Measurements from ENCODE around the gene HPCAL1. TPM values are rescaled to one million over a fixed set of nuclear protein-coding genes. Genes with fewer than 3 reads are reported as not detected.
"Not testable (repeated sequence)": the region's sequence is repeated elsewhere in the genome, so short reads cannot be mapped to it uniquely, and the experiment has no call there.

HPCAL1 gene
- total RNA-seq, 1 experiment from 2014 or later = 165 TPM

DNA sequence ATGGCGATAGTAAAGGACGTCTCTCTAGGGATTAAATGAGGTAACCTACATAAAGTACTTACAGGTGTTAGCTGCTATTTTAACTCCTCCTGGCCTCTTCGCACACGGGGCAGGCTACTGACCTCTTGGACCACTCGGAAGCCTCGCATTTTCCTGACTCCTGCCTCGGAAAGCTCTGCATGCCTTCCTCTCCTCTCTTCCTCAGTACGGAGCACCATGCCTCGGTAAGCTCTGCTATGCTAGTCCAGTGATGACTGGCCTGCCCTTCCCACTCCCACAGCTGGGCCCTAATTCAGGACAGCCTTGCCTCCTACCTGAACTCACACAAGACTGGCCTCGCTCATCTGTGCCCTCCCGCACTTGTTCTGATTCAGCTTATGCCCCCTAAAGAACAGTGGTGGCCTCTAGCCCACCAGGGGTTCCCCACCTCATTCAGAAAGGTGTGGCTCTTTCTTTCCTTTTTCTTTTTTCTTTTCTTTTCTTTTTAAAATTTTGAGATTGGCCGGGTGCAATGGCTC lies 22.7 kb upstream of the HPCAL1 start:
- in situ Hi-C loops (cut with HindIII; ENCODE audit: low pct_unique_long_range_greater_than_20kb, low sequenced_read_pairs) = loop anchor here (10.0 kb wide), 1 partner anchor 155 kb away; the partner anchor contains the start of gene RRM2
- no peak for DNase-seq (ENCODE audit: low read depth)

DNA sequence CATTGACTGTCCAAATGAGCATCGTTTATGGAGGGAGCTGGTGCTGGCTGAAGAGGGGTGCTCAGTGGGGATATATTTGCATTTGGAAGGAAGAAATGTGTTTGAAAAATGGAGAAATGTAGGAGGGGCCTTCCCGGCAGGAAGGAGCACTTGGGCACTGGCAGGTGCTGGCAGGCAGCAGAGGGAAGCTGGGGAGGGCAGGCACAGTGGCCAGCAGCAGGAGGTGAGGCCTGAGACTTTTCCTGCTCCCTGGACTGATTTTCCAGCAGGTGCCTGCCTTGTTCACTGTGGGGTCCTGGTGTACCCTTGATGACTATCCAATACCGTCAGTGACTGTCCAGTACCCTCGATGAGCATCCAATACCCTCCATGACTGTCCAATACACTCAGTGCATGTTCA lies 20.8 kb upstream of the HPCAL1 start:
- no peak for DNase-seq (ENCODE audit: low read depth)

DNA sequence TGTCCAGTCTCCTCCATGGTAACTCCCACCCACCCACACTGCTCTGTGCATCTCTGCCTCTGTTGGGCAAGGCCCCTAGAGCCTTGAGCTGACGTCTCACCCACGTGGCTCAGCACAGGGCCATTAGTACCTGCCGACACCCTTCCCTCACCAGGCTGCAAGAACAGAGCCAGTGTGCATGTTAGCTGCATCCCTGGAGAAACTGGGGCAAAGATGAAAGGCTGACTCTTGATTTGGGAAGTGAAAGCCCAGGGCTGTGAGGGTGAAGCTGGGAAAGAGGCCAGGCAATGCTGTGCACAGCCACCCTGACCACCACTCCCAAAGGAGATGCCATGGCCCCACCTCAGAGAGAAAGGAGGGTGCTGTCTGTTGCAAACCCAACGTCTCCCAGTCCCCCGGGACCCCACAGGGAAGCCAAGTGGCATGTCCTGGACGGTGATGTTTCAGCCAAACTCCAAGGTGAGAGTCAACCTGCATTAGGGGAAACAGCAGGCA lies 20.0 kb upstream of the HPCAL1 start:
- no peak for DNase-seq (ENCODE audit: low read depth)

More for the DNA sequence above, 20.8 kb upstream of the HPCAL1 start:
- in situ Hi-C loops (cut with HindIII; ENCODE audit: low pct_unique_long_range_greater_than_20kb, low sequenced_read_pairs) = loop anchor here (10.0 kb wide), 1 partner anchor 157 kb away; the partner anchor contains the start of gene RRM2

DNA sequence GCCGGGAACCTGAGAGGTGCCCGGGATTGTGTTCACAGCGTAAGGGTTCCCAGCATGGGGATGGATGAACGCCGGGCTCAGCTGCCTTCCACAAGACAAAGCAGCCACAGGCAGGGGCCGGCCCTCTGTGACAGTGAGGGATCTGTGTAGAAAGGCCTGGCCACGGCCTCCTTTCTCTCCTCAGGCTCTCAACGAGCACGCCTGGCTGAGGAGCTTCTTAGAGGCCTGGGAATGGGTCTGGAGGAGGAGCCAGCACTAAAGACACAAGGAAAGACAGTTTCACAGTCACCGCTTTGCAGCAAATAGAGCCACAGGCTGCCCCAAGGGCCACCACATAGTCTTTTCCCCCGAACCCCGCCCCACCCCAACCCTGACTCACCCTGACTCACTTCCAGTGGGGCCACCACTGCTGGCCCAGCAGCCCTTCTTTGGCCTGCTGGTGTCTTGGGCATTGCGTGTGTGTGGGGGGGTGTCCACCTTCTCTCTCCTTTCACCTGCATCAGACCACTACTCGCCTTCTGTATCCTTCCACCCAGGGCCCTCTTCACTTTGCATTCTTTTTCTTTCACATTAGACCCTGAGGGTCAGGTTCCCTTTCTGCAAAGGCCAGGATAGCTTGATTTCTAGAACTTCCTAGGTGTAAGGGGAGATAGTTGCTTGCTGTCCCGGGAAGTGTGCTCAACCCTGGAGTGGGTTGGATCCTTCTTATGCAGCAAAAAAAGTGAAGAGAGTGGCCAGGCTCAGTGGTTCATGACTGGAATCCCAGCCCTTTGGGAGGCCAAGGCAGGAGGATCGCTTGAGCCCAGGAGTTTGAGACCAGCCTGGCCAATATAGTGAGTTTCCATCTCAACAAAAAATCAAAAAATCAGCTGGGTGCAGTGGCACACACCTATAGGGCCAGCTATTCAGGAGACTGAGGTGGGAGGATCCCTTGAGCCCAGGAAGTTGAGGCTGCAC lies 19.3 kb upstream of the HPCAL1 start:
- in situ Hi-C loops (cut with HindIII; ENCODE audit: low pct_unique_long_range_greater_than_20kb, low sequenced_read_pairs) = loop anchor here (10.0 kb wide), 1 partner anchor 159 kb away; the partner anchor contains the start of gene RRM2
- peak; percentile 97 for DNase-seq (ENCODE audit: low read depth)

More for the DNA sequence above, 20.0 kb upstream of the HPCAL1 start:
- in situ Hi-C loops (cut with HindIII; ENCODE audit: low pct_unique_long_range_greater_than_20kb, low sequenced_read_pairs) = loop anchor here (10.0 kb wide), 1 partner anchor 158 kb away; the partner anchor contains the start of gene RRM2

DNA sequence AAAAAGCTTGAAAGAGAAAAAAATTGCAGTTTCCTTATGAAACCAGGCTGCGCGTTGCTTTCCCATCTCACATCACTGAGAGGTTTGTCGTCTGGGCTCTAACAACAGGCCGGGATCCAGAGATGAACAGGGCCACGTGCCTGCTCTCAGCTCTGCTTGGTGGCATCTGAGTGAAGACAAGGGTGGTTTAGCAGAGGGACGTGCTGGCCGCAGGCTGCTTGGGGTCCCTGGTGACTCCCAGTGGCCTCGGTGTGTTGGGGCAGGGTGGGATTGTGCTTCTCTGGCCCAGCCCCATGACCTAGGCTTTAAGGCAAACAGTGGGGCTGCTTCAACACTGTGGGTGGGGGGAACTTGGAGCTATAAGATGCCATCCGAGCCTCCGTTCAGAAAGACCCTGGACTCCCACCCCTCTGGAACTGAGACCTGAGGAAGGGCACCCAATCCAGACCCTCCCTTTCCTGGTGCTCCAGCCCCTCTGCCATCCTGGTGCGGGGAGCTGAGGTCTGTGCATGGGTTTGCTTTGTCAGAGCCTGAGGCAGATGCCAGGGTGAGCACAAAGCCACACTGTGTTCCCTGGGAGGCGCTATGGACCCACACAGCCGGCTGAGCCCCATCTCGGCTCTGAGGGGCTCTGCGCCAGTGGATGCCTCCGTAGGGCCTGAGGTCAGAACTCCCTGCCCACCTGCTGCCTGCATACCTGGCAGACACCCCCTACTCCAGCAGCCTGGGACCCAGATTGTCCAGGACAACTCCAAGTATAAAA lies 18.4 kb upstream of the HPCAL1 start:
- DNase-seq (ENCODE audit: low read depth) = no peak
- in situ Hi-C loops (cut with HindIII; ENCODE audit: low pct_unique_long_range_greater_than_20kb, low sequenced_read_pairs) = loop anchor here (10.0 kb wide), 1 partner anchor 159 kb away; the partner anchor contains the start of gene RRM2

DNA sequence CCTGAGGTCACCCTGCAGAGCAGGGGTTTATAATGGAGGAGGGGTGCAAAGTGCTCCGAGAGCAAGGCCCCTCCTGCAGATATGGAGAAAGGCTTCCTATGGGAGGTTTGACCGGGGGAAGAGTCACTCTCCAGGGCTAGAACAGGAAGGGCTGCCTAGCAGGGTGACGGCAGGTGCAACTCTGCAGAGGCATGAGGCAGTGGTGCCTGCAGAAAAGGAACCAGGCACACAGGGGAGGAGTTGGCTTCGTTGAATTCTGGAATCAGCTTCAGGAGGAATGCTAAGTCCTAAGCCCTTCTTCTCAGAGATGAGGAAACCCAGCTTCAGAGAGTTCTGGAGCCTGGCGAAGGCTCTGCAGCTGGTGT lies 17.5 kb upstream of the HPCAL1 start:
- DNase-seq (ENCODE audit: low read depth) = no peak
- in situ Hi-C loops (cut with HindIII; ENCODE audit: low pct_unique_long_range_greater_than_20kb, low sequenced_read_pairs) = loop anchor here (10.0 kb wide), 1 partner anchor 160 kb away; the partner anchor contains the start of gene RRM2

DNA sequence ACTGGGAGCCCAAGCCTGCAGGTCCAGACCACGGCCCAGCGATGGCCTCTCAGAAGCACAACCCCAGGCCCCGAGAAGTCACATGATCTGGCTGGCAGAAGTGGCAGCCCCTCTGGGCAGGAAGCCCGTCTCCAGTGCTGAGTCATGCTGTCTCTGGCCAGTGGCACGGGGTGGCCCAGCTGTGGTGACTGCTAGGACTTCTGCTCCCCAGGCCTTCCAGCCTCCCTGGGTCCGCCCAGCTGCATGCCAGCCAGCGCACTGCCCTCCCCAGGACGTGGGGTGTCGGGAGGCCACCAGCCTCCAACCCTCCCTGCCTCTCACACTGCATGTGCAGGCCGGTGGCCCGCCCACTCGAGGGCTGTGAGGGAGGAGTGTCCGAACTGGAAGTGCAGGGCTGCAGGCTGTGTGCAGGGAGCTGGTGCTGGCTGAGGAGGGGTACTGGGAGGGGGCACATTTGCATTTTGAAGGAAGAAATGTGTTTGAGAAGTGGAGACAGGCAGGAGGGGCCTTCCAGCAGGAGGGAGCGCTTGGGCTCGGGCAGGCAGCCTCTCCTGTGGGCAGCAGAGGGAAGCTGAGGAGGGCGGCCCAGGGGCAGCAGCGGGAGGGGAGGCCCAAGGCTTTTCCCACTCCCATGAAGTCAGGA lies 17.0 kb upstream of the HPCAL1 start:
- in situ Hi-C loops (cut with HindIII; ENCODE audit: low pct_unique_long_range_greater_than_20kb, low sequenced_read_pairs) = loop anchor here (10.0 kb wide), 1 partner anchor 161 kb away; the partner anchor contains the start of gene RRM2
- peak; percentile 99 for DNase-seq (ENCODE audit: low read depth)

DNA sequence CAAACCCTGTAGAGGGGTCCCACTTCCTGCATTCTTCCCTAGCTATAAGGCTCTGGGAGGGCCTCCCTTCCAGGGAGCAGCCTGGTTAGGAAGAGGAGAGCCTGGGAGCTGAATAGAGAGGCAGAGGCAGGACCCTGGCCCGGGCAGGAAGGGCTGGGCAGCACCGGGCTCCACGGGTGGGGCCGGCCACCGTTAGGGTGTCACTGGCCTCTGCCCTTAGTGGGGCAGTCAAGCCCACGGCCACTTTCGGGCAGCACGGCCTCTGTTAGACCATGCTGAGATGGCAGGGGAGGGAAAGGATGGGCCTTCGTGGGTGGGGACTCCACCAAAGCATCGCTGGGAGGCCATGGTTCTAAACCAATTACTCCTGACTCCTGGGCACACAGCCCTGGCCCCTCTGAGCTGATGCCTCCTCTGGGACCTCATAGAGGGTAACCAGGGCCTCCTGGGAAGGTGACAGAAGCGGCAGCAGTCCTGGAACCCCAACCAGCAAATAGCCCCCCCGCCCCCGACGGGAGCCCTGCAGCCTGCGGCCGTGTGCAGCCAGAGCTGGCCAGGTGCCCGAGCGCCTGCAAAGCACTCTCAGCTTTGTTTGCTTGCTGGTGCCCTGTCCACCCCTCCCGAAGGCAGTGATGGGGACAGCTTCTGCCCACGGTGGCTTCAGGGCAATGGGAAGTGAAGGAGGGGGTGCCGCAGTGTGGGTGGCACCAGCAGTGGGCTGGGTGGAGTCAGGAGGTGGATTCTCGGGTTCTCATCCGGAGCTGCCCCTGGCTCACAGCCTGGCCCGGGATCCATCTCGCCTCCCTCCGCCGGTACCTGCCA lies 16.3 kb upstream of the HPCAL1 start:
- peak; percentile 72 for DNase-seq (ENCODE audit: low read depth)
- in situ Hi-C loops (cut with HindIII; ENCODE audit: low pct_unique_long_range_greater_than_20kb, low sequenced_read_pairs) = loop anchor here (10.0 kb wide), 1 partner anchor 162 kb away; the partner anchor contains the start of gene RRM2

DNA sequence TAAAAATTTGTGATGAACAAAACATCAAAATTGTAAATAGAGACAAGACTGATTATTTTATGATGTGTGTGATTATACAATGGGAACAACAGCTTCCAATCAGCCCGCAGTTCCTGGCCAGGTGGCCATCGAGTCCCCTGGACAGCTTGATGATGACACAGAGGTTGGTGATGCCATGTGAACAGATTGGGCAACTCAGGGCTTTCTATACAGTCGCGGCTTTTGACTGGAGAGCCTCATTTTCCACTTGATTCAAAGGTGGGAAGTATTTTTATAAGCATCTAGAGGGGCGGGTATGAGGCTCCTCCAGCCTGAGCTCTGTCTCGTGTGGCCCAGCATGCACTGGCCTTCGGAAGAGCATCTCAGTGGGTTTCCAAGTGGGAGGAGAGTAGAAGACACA lies 14.9 kb upstream of the HPCAL1 start:
- DNase-seq (ENCODE audit: low read depth) = no peak
- in situ Hi-C loops (cut with HindIII; ENCODE audit: low pct_unique_long_range_greater_than_20kb, low sequenced_read_pairs) = loop anchor here (10.0 kb wide), 1 partner anchor 163 kb away; the partner anchor contains the start of gene RRM2

DNA sequence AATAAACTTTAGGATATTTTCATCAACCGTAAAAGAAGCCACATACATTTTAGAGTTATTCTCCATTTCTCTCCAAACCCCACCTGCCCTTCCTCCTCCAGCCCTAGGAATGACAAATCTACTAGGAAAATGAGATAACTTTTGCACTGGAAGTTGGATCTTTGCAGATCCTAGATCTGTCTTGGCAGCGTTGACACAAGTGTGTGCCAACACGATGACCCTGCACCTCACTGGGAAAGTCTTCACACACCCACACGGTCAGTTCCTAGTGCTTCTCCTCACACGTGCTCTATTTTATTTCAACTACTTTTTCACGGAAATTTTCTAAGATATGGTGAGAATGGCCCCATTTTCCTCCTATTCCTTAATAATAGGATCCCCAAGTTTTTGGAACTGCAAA lies 14.1 kb upstream of the HPCAL1 start:
- DNase-seq (ENCODE audit: low read depth) = no peak

DNA sequence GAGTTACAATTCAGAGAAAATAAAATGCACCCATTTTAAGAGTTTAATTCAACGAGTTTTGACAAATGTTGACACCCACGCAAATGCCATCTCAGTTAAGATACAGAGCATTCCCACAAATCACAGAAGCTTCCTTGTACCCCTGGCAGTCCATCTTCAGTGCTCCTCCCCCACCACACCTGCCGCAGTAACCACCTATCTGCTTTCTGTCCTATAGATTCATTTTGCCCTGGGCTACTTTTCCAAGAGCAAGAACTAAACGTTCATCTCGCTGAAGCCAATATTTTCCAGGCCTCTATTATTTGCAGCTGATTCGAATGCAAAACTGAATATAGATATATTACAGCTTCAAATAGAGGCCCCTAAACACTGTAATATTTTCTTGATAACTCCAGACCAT lies 13.4 kb upstream of the HPCAL1 start:
- in situ Hi-C loops (cut with HindIII; ENCODE audit: low pct_unique_long_range_greater_than_20kb, low sequenced_read_pairs) = loop anchor here (10.0 kb wide), 1 partner anchor 165 kb away; the partner anchor contains the start of gene RRM2

More for the DNA sequence above, 14.1 kb upstream of the HPCAL1 start:
- in situ Hi-C loops (cut with HindIII; ENCODE audit: low pct_unique_long_range_greater_than_20kb, low sequenced_read_pairs) = loop anchor here (10.0 kb wide), 1 partner anchor 164 kb away; the partner anchor contains the start of gene RRM2

DNA sequence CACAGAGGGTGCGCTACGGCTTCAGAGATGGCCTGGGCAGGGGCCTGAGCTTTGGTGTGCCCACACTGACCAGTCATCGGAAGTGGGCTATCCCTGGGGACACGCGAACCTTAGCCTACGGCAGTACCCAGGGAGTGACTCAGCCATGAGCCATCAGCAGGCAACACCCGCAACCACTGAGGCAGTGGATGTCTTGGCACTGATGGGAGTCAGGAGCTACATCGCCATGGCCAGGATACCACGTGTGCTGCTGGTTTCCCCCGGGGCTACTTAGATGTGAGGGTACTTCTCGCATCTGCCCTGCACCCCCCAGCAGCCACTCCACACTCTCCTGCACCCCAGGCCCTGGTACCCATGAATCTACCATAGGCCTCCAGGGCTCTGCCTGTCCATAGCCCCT lies 12.8 kb upstream of the HPCAL1 start:
- in situ Hi-C loops (cut with HindIII; ENCODE audit: low pct_unique_long_range_greater_than_20kb, low sequenced_read_pairs) = loop anchor here (10.0 kb wide), 1 partner anchor 165 kb away; the partner anchor contains the start of gene RRM2
- DNase-seq (ENCODE audit: low read depth) = peak; percentile 79

More for the DNA sequence above, 13.4 kb upstream of the HPCAL1 start:
- no peak for DNase-seq (ENCODE audit: low read depth)

DNA sequence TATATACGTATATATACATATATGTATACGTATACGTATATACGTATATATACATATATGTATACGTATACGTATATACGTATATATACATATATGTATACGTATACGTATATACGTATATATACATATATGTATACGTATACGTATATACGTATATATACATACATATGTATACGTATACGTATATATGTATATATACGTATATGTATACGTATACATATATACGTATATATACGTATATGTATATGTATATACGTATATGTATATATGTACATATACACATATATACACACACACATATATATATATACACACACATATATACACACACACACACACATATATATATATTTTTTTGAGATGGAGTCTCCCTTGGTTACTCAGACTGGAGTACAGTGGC lies 11.3 kb upstream of the HPCAL1 start:
- DNase-seq (ENCODE audit: low read depth); in situ Hi-C loops (cut with HindIII; ENCODE audit: low pct_unique_long_range_greater_than_20kb, low sequenced_read_pairs): not testable (repeated sequence)

DNA sequence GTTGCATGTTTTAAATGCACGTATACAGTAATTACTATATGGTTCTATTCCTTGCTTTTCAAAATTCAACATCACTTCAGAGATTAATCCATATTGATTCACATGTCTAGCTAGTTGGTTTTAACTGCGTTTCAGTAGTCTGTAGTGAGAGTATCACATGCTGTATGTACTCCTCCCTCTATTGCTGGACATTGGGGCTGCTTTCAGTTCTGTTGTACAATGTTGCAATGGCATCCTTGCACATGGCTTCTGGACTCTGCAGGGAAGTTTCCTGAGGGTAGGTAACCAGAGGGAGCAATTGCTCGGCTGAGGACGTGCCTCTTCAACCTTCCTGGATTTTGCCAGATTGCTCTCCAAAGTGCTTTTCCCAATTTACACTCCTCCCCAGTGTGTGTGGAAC lies 10.7 kb upstream of the HPCAL1 start:
- no peak for DNase-seq (ENCODE audit: low read depth)
- in situ Hi-C loops (cut with HindIII; ENCODE audit: low pct_unique_long_range_greater_than_20kb, low sequenced_read_pairs) = no loop called here

DNA sequence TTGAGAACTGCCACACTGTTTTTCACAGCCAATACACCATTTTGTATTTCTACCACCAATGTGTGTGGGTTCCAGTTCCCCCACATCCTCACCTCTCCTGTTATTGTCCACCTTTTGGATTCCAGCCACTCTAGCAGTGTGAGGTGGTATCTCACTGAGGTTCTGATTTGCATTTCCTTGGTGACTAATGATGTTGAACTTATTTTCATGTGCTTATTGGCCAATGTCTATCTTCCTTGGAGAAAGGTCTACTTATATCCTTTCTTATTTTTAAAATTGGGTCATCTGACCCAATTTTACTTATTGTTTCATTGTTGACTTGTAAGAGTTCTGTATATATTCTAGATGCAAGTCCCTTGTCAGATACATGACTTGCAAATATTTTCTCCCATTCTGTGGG lies 9.1 kb upstream of the HPCAL1 start:
- no peak for DNase-seq (ENCODE audit: low read depth)
- in situ Hi-C loops (cut with HindIII; ENCODE audit: low pct_unique_long_range_greater_than_20kb, low sequenced_read_pairs) = no loop called here

DNA sequence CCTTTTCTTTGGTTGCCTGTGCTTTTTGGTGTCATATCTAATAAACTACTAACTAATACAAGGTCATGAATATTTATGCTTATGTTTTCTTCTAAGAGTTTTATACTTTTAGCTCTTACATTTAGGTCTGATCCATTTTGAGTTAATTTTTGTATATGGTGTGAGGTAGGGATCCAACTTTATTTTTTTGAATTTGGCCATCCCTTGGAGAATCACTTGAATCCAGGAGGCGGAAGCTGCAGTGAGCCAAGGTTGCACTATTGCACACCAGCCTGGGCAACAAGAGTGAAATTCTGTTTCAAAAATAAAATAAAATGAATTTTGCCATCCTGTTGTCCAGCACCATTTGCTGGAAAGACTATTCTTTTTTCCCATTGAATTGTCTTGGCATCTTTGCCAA lies 8.6 kb upstream of the HPCAL1 start:
- DNase-seq (ENCODE audit: low read depth) = no peak
- in situ Hi-C loops (cut with HindIII; ENCODE audit: low pct_unique_long_range_greater_than_20kb, low sequenced_read_pairs) = no loop called here

DNA sequence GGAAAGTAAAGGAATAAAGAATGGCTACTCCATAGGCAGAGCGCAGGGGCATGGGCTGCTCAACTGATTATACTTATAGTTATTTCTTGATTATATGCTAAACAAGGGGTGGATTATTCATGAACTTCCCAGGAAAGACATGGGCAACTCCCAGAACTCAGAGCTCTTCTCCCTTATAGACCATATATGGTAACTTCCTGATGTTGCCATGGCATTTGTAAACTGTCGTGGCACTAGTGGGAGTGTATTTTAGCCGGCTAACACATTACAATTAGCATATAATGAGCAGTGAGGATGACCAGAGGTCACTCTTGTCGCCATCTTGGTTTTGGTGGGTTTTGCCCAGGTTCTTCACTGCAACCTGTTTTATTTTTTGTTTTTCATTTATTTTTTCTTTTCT lies 7.1 kb upstream of the HPCAL1 start:
- in situ Hi-C loops (cut with HindIII; ENCODE audit: low pct_unique_long_range_greater_than_20kb, low sequenced_read_pairs) = not testable (repeated sequence)

More for the DNA sequence above, 7.1 kb upstream of the HPCAL1 start:
- not testable (repeated sequence) for DNase-seq (ENCODE audit: low read depth)

Data from Caki2 (cell line).